Smooth muscle cell (in vitro differentiated cells): ENCODE measurements around the gene ZC3H7A. TPM values are rescaled to one million over a fixed set of nuclear protein-coding genes. Genes with fewer than 3 reads are reported as not detected.

Source experiments
- DNase-seq: peaks from one replicate; lab custom pipeline; 2025; ENCODE audit not compliant: unreplicated experiment; lab: John Stamatoyannopoulos, UW
- H2AFZ ChIP-seq: fragments of 200-600 bp; sonication (generic); 2 replicates; pipeline ENCODE4 v1.6.0; 2016; ENCODE audit warnings: antibody characterized with exemption, low read depth, mild to moderate bottlenecking
- H3F3A ChIP-seq: fragments of 200-600 bp; sonication (generic); 2 replicates; pipeline ENCODE4 v1.6.0; 2017; ENCODE audit warnings: antibody characterized with exemption, low read depth
- H3K27ac ChIP-seq: fragments of 200-600 bp; sonication (generic); 2 replicates; pipeline ENCODE4 v1.5.1; 2016; ENCODE audit warnings: low read depth, mild to moderate bottlenecking
- H3K27me3 ChIP-seq: fragments of 200-600 bp; sonication (generic); 2 replicates; pipeline ENCODE4 v1.6.1; 2016; ENCODE audit warnings: low read depth, mild to moderate bottlenecking
- H3K36me3 ChIP-seq: fragments of 200-600 bp; sonication (generic); 2 replicates; pipeline ENCODE4 v1.5.1; 2016; ENCODE audit warnings: low read depth
- H3K4me1 ChIP-seq: fragments of 200-600 bp; sonication (generic); 2 replicates; pipeline ENCODE4 v1.5.1; 2016; ENCODE audit warnings: low read depth
- H3K4me2 ChIP-seq: fragments of 200-600 bp; sonication (generic); 2 replicates; pipeline ENCODE4 v1.6.0; 2016; ENCODE audit warnings: mild to moderate bottlenecking
- H3K4me3 ChIP-seq: fragments of 200-600 bp; sonication (generic); 2 replicates; pipeline ENCODE4 v1.5.1; 2016; ENCODE audit warnings: mild to moderate bottlenecking
- H3K79me2 ChIP-seq: fragments of 200-600 bp; sonication (generic); 2 replicates; pipeline ENCODE4 v1.6.0; 2016; ENCODE audit warnings: low read depth, mild to moderate bottlenecking
- H3K9ac ChIP-seq: fragments of 200-600 bp; sonication (generic); 2 replicates; pipeline ENCODE4 v1.6.0; 2016; ENCODE audit warnings: low read depth
- H3K9me3 ChIP-seq: fragments of 200-600 bp; sonication (generic); replicated peaks from 2 replicates; pipeline ENCODE4 v1.5.1; 2016; ENCODE audit warnings: low read depth
- H4K20me1 ChIP-seq: fragments of 200-600 bp; sonication (generic); 2 replicates; pipeline ENCODE4 v1.6.0; 2016; ENCODE audit warnings: low read depth
- CTCF ChIP-seq: fragments of 200-600 bp; sonication (generic); IDR thresholded peaks from 2 replicates; pipeline ENCODE4 v1.5.1; 2017; ENCODE audit warnings: borderline replicate concordance, mild to moderate bottlenecking, antibody characterized with exemption; ENCODE audit not compliant: insufficient read depth, poor library complexity, severe bottlenecking
- WGBS: methylation state at CpG from one replicate; pipeline ENCODE4 v1.1.7; 2016; ENCODE audit warnings: low lambda C conversion rate; 5-methylcytosine and 5-hydroxymethylcytosine counted together
- polyA plus RNA-seq: library from polyadenylated mRNA; unstranded; fragments of >200 nt; fragmentation: Nextera tagmentation; extraction: Ambion mirVana; gene quantifications from 2 replicates; pipeline ENCODE4 v1.2.1, GENCODE V29; 2016
- total RNA-seq: library from RNA; depleted of rRNA; stranded (reverse); fragments of >200 nt; gene quantifications from 2 replicates; pipeline ENCODE4 v1.2.3, GENCODE V29; 2014

ZC3H7A gene
- total and polyA plus RNA-seq, 2 experiments from 2014 or later, result 37.3 to 38.6 TPM

DNA sequence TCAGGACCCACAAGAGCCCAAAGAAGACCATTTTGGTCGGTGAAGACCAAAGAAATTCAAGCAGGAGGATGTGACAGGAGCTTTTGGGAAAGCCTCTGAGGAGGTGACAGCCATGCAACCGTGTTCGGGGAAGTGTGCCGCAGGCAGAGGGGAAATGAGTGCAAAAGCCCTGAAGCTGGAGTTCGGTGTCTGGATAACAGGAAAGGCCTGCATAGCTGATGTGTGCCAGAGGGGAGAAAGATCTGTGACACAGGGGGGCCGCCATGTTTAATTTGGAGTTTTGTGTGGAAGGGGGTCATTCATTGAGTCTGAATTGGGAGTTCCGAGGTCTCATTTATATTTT lies 870 bp upstream of the ZC3H7A start:
- H3K79me2 ChIP-seq, result peaks cover 63% of the 10 kb centered on the region
- no peaks in the 10 kb centered on the region for H3K36me3 ChIP-seq
- no peak for DNase-seq
- peak overlapping the region; percentile 95 for H3K27ac ChIP-seq
- H3F3A ChIP-seq, result peaks cover 13% of the 10 kb centered on the region
- H3K27me3 ChIP-seq, result no peaks in the 10 kb centered on the region
- peak overlapping the region; percentile 87 for H3K4me2 ChIP-seq
- H3K9ac ChIP-seq, result peak overlapping the region; percentile 84
- TF ChIP-seq CTCF, result no peak
- WGBS, result 13% methylated on average over 7 of the region's 7 CpGs
- H3K4me3 ChIP-seq, result peak overlapping the region; percentile 73
- peaks cover 11% of the 10 kb centered on the region for H3K4me1 ChIP-seq
- H2AFZ ChIP-seq, result peak overlapping the region; percentile 56
- no peaks in the 10 kb centered on the region for H3K9me3 ChIP-seq
- H4K20me1 ChIP-seq, result peaks cover 35% of the 10 kb centered on the region

GRCh38 chr16:11796227-11797165 lies 562 bp downstream of the ZC3H7A start:
- Histone ChIP-seq H3K4me2 (peak overlapping the region; percentile 98), H3F3A (peaks cover 13% of the 10 kb centered on the region), H3K4me3 (peak overlapping the region; percentile 100), H4K20me1 (peaks cover 43% of the 10 kb centered on the region), H3K79me2 (peaks cover 78% of the 10 kb centered on the region), H3K9ac (peak overlapping the region; percentile 91), H3K9me3 (no peaks in the 10 kb centered on the region), H3K4me1 (peaks cover 26% of the 10 kb centered on the region), H2AFZ (peak overlapping the region; percentile 63), H3K27ac (peak overlapping the region; percentile 82), H3K36me3 (no peaks in the 10 kb centered on the region), H3K27me3 (no peaks in the 10 kb centered on the region)
- no peak for TF ChIP-seq CTCF
- 8% methylated on average over 41 of the region's 93 CpGs for WGBS
- peak; percentile 11 for DNase-seq

DNA sequence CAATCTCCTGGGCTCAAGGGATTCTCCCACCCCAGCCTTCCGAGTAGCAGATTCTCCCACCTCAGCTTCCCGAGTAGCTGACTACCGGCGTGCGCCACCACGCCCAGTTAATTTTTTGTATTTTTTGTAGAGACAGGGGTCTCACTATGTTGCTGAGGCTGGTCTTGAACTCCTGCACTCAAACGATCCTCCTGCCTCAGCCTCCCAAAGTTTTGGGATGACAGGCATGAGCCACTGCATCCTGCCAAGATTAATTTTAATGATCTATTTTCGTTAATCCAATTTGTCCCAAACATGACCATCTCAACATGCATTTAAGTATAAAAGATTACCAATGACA lies 1.2 kb downstream of the ZC3H7A start:
- H2AFZ ChIP-seq, result no peak overlapping the region
- no peak for DNase-seq
- H3K27ac ChIP-seq, result peak overlapping the region; percentile 82
- no peaks in the 10 kb centered on the region for H3K9me3 ChIP-seq
- H3K36me3 ChIP-seq, result no peaks in the 10 kb centered on the region
- peaks cover 30% of the 10 kb centered on the region for H3K4me1 ChIP-seq
- H3K79me2 ChIP-seq, result peaks cover 84% of the 10 kb centered on the region
- peak overlapping the region; percentile 91 for H3K9ac ChIP-seq
- H3K27me3 ChIP-seq, result no peaks in the 10 kb centered on the region
- H3K4me2 ChIP-seq, result peak overlapping the region; percentile 98
- no peak for TF ChIP-seq CTCF
- 81% methylated on average over 8 of the region's 8 CpGs for WGBS
- H4K20me1 ChIP-seq, result peaks cover 48% of the 10 kb centered on the region
- H3F3A ChIP-seq, result peaks cover 13% of the 10 kb centered on the region
- peak overlapping the region; percentile 100 for H3K4me3 ChIP-seq
